Sigmoid colon (tissue), 7 donors: Measurements from ENCODE around the gene CLPSL2. TPM values are rescaled to one million over a fixed set of nuclear protein-coding genes. Genes with fewer than 3 reads are reported as not detected.

ENCODE experiments used
- DNase-seq: peaks from one replicate; pipeline ENCODE4 v3.0.0-alpha.2; 2019
- H3K27ac ChIP-seq, 4 donors: fragments of 200-600 bp; sonication (generic); one replicate each; pipeline ENCODE4 v1.5.1; 2016 to 2019; ENCODE audit warnings: mild to moderate bottlenecking in 1 of 4
- H3K27me3 ChIP-seq, 3 donors: fragments of 200-600 bp; sonication (generic); one replicate each; pipeline ENCODE4 v1.5.1; 2019; ENCODE audit warnings: mild to moderate bottlenecking in 1 of 3
- H3K36me3 ChIP-seq, 4 donors: fragments of 200-600 bp; sonication (generic); one replicate each; pipeline ENCODE4 v1.5.1; 2016 to 2019
- H3K4me1 ChIP-seq, 4 donors: fragments of 200-600 bp; sonication (generic); one replicate each; pipeline ENCODE4 v1.5.1; 2017 to 2019
- H3K4me3 ChIP-seq, 4 donors: fragments of 200-600 bp; sonication (generic); one replicate each; pipeline ENCODE4 v1.5.1; 2017 to 2019; ENCODE audit warnings: mild to moderate bottlenecking in 2 of 4, moderate library complexity in 1 of 4
- H3K9me3 ChIP-seq, 4 donors: fragments of 200-600 bp in 3 of 4; sonication (generic) in 3 of 4; one replicate each; pipeline versions ENCODE4 v1.5.1 to v1.6.1; 2013 to 2019
- EP300 ChIP-seq, 4 donors: sonication (generic); formaldehyde crosslinking; IDR thresholded peaks; one replicate each; pipeline ENCODE4 v1.6.1; 2017; ENCODE audit warnings: antibody characterized with exemption in 4 of 4
- POLR2A ChIP-seq, 2 donors: fragments of 450-650 bp; IDR thresholded peaks; one replicate each; pipeline ENCODE4 v1.6.1; 2016; ENCODE audit warnings: antibody characterized with exemption in 2 of 2, mild to moderate bottlenecking in 2 of 2, moderate library complexity in 2 of 2
- POLR2AphosphoS5 ChIP-seq, 4 donors: sonication (generic); formaldehyde crosslinking; IDR thresholded peaks; one replicate each; pipeline ENCODE4 v1.6.1; 2017; ENCODE audit warnings: antibody characterized with exemption in 4 of 4
- WGBS, 2 donors: extraction: QIAGEN DNeasy Blood & Tissue Kit; methylation state at CpG; one replicate each; pipeline ENCODE4 v1.1.7; 2013; 5-methylcytosine and 5-hydroxymethylcytosine counted together
- intact Hi-C: fragments of 100-400 bp; cut with DNase I; formaldehyde crosslinking; loops from one replicate; pipeline ENCODE4 v1.15.1; 2023
- polyA plus RNA-seq, 3 donors: library from polyadenylated mRNA; stranded (reverse); fragments of 200-250 nt; gene quantifications; one replicate each; pipeline ENCODE4 v1.2.3, GENCODE V29; 2013
- total RNA-seq, 4 donors: library from RNA; depleted of rRNA; stranded (reverse); fragments of >200 nt; gene quantifications; one replicate each; pipeline ENCODE4 v1.1.0, GENCODE V29; 2016
- TF ChIP-seq, protein P1 (sequence below), 4 experiments: fragments of 450-650 bp in 3 of 4; fragments of 200-600 bp in 1 of 4; IDR thresholded peaks; one replicate each; pipeline ENCODE4 v1.5.1; 2016 to 2019; ENCODE audit warnings: antibody characterized with exemption in 4 of 4, mild to moderate bottlenecking in 3 of 4, moderate library complexity in 2 of 4
- donor health status: healthy with polysubstance abuse.
- donor health status: Bipolar disorder and iron deficiency.
- donor health status: healthy.

The CLPSL2 gene
- total and polyA plus RNA-seq, 7 donors, result not detected

DNA sequence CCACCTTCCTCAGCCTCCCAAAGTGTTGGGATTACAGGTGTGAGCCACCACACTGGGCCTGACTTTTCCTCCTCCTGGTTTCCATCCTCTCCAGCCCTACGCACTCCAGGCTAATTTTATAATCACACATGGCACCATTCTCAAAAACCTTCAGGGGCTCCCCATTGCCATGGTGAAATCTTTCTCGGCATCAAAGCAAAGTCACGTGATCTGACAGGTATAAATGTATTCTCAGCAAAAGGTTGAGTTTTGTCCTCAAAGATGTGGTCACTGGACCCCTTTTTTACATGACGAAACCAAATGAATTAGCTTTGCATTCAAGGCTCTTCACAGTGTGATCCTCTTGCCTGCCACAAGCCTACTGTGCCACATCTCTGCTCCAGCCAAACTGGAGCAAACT lies 24.1 kb upstream of the CLPSL2 start:
- Histone ChIP-seq H3K9me3 (no peaks in the 10 kb centered on the region), H3K27me3 (no peaks in the 10 kb centered on the region), H3K27ac (no peak overlapping the region), H3K36me3 (no peaks in the 10 kb centered on the region), H3K4me3 (no peak overlapping the region), H3K4me1 (no peaks in the 10 kb centered on the region)
- 91 to 96% methylated on average over 4 of the region's 4 CpGs for WGBS, 2 donors
- TF ChIP-seq, protein P1, sequence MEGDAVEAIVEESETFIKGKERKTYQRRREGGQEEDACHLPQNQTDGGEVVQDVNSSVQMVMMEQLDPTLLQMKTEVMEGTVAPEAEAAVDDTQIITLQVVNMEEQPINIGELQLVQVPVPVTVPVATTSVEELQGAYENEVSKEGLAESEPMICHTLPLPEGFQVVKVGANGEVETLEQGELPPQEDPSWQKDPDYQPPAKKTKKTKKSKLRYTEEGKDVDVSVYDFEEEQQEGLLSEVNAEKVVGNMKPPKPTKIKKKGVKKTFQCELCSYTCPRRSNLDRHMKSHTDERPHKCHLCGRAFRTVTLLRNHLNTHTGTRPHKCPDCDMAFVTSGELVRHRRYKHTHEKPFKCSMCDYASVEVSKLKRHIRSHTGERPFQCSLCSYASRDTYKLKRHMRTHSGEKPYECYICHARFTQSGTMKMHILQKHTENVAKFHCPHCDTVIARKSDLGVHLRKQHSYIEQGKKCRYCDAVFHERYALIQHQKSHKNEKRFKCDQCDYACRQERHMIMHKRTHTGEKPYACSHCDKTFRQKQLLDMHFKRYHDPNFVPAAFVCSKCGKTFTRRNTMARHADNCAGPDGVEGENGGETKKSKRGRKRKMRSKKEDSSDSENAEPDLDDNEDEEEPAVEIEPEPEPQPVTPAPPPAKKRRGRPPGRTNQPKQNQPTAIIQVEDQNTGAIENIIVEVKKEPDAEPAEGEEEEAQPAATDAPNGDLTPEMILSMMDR (IDR thresholded peaks at IDR 0.05), result no peak
- TF ChIP-seq EP300 (IDR thresholded peaks at IDR 0.05) (no peak), POLR2AphosphoS5 (IDR thresholded peaks at IDR 0.05) (no peak), POLR2A (IDR thresholded peaks at IDR 0.05) (no peak)
- intact Hi-C loops, result no loop called here
- DNase-seq, result no peak

GRCh38 chr6:35754452-35755277 lies 21.7 kb upstream of the CLPSL2 start:
- Histone ChIP-seq H3K36me3 (no peaks in the 10 kb centered on the region), H3K9me3 (no peaks in the 10 kb centered on the region), H3K27me3 (peaks cover 0 to 11% (median 0%) of the 10 kb centered on the region in 3 donors), H3K4me1 (no peaks in the 10 kb centered on the region), H3K4me3 (no peak overlapping the region), H3K27ac (no peak overlapping the region)
- DNase-seq, result no peak
- WGBS, 2 donors, result 85% methylated on average over 6 of the region's 6 CpGs
- intact Hi-C loops, result no loop called here
- TF ChIP-seq, protein P1 (IDR thresholded peaks at IDR 0.05), result no peak
- TF ChIP-seq POLR2A (IDR thresholded peaks at IDR 0.05) (no peak), EP300 (IDR thresholded peaks at IDR 0.05) (no peak), POLR2AphosphoS5 (IDR thresholded peaks at IDR 0.05) (no peak)

DNA sequence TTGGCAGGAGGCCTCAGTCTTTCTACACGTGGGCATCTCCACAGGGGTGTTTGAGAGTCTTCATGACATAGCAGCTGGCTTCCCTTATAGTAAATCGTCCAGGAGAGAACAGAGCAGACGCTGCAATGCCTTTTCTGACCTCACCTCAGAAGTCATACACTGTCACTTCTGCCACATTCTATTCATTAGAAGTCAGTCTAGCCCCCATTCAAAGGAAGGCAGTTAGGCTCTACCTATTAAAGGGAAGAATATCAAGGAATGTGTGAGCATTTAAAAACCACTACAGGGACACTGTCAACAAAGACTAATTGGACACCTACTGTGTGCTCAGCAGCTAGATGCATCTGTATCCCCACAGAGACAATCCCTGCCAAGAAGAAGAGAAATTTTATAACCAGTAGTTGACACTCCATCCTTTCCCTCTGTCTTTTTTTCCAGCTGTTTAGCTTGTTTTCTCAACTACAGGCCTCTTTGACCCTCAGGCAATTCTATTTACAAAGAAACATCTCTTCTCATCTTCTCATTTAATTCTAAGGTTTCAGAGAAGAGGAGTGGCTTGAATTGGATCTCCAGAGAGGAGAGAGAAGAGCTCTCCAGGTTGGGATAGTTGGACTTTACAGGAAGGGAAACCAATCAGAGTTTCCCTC lies 21.0 kb upstream of the CLPSL2 start:
- TF ChIP-seq POLR2AphosphoS5 (IDR thresholded peaks at IDR 0.05), result no peak
- TF ChIP-seq, protein P1 (IDR thresholded peaks at IDR 0.05), result no peak
- no peak for TF ChIP-seq EP300 (IDR thresholded peaks at IDR 0.05)
- Histone ChIP-seq H3K36me3 (no peaks in the 10 kb centered on the region), H3K9me3 (no peaks in the 10 kb centered on the region), H3K27me3 (peaks cover 0 to 18% (median 0%) of the 10 kb centered on the region in 3 donors), H3K4me1 (no peaks in the 10 kb centered on the region), H3K4me3 (no peak overlapping the region), H3K27ac (no peak overlapping the region)
- WGBS, 2 donors, result 61 to 62% methylated on average over 3 of the region's 3 CpGs
- intact Hi-C loops, result no loop called here
- no peak for DNase-seq

DNA sequence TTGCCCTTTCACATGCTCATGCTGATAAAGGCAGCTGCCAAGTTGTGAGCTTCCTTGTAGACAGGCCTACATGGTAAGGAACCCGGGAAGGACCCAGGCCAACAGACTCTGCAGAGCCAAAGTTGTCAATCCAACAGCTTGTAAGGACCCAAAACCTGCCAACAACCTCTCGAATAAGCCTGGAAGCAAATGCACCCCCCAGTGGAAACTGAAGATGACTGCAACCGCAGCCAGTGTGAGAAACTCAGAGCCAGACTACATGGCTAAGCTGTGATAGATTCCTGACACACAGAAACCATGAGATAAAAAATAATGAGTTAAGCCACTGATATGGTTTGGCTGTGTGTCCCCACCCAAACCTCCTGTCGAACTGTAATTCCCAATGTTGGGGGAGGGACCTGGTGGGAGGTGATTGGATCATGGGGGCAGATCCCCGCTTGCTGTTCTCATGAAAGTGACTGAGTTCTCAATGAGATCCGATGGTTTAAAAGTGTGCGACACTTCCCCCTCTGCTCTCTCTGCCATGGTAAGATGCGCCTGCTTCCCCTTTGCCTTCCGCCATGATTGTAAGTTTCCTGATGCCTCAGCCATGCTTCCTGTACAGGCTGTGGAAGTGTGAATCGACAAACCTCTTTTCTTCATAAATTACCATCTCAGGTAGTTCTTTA lies 18.8 kb upstream of the CLPSL2 start:
- H3K27me3 ChIP-seq, result peaks cover 0 to 40% (median 18%) of the 10 kb centered on the region in 3 donors
- TF ChIP-seq, protein P1 (IDR thresholded peaks at IDR 0.05), result no peak
- no peak for TF ChIP-seq EP300 (IDR thresholded peaks at IDR 0.05)
- TF ChIP-seq POLR2A (IDR thresholded peaks at IDR 0.05), result no peak
- no peak for TF ChIP-seq POLR2AphosphoS5 (IDR thresholded peaks at IDR 0.05)
- H3K4me3 ChIP-seq, result no peak overlapping the region
- no peak for DNase-seq
- intact Hi-C loops, result no loop called here
- no peaks in the 10 kb centered on the region for H3K4me1 ChIP-seq
- H3K9me3 ChIP-seq, result no peaks in the 10 kb centered on the region
- no peaks in the 10 kb centered on the region for H3K36me3 ChIP-seq
- 60 to 67% methylated on average over 10 of the region's 10 CpGs for WGBS, 2 donors
- no peak overlapping the region for H3K27ac ChIP-seq
